Measurements from ENCODE around the gene TGFBR2.

Gene TGFBR2

DNA sequence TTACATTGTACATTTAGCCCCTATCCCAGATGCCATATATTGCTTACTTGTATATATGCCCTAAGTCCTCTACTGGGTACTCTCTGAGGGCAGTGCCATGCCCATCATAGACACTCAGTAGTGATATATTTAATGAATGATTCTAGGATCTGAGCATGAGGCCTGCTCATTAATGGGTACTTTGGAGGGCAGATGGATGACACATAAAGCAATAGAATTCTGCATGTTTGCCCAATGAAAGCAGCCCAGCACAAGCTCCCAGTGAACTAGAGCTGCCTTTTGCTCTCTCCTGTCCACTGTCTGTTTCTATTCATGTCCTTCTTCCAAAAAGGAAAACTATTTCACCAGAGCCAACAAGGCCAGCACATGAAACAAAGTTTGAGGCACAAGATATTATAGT, 63.9 kb downstream of the TGFBR2 start:
- H3K4me3 ChIP-seq (ENCODE audit: low read depth, low read length): no peak overlapping the region
- TF ChIP-seq, protein P1, sequence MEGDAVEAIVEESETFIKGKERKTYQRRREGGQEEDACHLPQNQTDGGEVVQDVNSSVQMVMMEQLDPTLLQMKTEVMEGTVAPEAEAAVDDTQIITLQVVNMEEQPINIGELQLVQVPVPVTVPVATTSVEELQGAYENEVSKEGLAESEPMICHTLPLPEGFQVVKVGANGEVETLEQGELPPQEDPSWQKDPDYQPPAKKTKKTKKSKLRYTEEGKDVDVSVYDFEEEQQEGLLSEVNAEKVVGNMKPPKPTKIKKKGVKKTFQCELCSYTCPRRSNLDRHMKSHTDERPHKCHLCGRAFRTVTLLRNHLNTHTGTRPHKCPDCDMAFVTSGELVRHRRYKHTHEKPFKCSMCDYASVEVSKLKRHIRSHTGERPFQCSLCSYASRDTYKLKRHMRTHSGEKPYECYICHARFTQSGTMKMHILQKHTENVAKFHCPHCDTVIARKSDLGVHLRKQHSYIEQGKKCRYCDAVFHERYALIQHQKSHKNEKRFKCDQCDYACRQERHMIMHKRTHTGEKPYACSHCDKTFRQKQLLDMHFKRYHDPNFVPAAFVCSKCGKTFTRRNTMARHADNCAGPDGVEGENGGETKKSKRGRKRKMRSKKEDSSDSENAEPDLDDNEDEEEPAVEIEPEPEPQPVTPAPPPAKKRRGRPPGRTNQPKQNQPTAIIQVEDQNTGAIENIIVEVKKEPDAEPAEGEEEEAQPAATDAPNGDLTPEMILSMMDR (IDR thresholded peaks at IDR 0.05; ENCODE audit: low read depth, low read length): no peak
- no peak for DNase-seq (ENCODE audit: low read depth, low spot score)
- in situ Hi-C loops (cut with HindIII; ENCODE audit: low sequenced_read_pairs): no loop called here

DNA sequence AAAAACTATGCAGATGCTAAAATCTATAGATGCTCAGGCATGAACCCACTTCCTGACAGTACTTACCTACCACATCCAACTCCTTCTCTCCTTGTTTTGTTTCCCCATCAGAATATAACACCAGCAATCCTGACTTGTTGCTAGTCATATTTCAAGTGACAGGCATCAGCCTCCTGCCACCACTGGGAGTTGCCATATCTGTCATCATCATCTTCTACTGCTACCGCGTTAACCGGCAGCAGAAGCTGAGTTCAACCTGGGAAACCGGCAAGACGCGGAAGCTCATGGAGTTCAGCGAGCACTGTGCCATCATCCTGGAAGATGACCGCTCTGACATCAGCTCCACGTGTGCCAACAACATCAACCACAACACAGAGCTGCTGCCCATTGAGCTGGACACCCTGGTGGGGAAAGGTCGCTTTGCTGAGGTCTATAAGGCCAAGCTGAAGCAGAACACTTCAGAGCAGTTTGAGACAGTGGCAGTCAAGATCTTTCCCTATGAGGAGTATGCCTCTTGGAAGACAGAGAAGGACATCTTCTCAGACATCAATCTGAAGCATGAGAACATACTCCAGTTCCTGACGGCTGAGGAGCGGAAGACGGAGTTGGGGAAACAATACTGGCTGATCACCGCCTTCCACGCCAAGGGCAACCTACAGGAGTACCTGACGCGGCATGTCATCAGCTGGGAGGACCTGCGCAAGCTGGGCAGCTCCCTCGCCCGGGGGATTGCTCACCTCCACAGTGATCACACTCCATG, 65.3 kb downstream of the TGFBR2 start:
- H3K4me3 ChIP-seq (ENCODE audit: low read depth, low read length): no peak overlapping the region
- TF ChIP-seq, protein P1 (IDR thresholded peaks at IDR 0.05; ENCODE audit: low read depth, low read length): no peak
- no peak for DNase-seq (ENCODE audit: low read depth, low spot score)

DNA sequence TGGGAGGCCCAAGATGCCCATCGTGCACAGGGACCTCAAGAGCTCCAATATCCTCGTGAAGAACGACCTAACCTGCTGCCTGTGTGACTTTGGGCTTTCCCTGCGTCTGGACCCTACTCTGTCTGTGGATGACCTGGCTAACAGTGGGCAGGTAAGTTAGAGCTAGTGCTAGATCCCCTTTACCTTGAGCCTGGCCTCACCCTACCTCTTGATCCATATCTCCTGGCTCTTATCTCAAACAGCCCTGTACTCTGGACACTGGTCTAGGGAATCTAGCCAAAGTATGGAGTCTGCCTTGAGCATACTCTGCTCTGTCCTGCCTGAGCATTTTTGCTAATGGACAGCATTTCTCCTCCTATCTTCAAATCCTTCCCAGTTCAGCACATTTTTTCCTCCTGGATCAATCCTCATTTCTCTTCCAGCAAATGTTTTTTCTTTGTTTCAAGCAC, 65.9 kb downstream of the TGFBR2 start:
- H3K4me3 ChIP-seq (ENCODE audit: low read depth, low read length): no peak overlapping the region
- no peak for DNase-seq (ENCODE audit: low read depth, low spot score)
- TF ChIP-seq, protein P1 (IDR thresholded peaks at IDR 0.05; ENCODE audit: low read depth, low read length): no peak
- in situ Hi-C loops (cut with HindIII; ENCODE audit: low sequenced_read_pairs): no loop called here

More for the DNA sequence above, 65.3 kb downstream of the TGFBR2 start:
- in situ Hi-C loops (cut with HindIII; ENCODE audit: low sequenced_read_pairs): no loop called here

DNA sequence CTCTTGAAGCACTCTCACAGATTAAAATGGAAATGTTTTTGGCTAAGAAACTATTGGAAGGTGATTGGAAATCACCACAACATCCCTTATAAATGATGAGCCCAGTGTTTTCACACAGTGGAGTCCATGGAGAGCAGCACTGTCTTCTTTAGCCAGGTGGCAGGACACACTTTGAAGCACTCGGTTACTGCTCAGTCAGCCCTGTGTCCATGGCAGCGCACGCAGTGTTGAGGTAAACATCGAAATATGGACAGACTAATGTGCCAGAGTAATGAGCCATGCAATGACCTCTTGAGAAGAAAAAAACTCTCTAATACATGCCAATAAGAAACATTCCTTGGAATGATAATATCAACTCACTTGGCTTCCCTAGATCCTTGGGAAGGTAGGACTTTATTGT, 66.6 kb downstream of the TGFBR2 start:
- no peak overlapping the region for H3K4me3 ChIP-seq (ENCODE audit: low read depth, low read length)
- DNase-seq (ENCODE audit: low read depth, low spot score): no peak
- in situ Hi-C loops (cut with HindIII; ENCODE audit: low sequenced_read_pairs): no loop called here
- TF ChIP-seq, protein P1 (IDR thresholded peaks at IDR 0.05; ENCODE audit: low read depth, low read length): no peak

DNA sequence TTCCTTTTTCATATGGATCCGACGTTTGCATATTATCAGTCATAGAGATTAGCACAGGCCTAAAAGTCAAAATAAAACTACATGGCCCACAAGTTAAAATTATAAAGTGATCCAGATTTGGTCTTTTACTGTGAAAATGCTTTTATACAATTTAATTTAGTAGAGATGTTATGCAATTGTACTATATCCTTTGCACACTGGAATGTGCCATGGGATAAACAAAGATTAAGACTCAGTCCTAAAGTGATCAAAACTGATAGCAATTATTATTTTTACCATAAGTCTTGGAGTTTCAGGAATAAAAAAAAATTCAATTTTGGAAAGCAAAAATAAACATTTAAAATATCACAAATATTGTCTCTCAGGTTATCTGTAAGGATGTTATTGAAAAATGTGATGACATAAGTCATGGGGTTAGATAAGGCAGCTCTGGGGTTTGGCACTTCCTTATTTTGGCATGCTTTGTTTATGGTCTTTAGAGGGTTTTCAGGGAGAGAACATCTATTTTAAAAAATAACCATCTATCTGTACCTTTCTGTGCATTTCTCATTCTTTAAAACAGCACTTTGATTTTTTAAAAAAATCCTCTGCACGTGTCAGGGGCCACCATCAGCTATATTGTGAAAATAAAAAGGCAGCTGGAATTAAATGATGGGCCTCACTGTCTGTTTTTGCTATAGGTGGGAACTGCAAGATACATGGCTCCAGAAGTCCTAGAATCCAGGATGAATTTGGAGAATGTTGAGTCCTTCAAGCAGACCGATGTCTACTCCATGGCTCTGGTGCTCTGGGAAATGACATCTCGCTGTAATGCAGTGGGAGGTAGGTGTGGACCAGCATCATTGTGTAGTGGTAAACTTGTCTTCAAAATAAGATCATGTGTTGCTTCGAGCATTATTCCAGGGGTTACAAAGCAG, 67.3 kb downstream of the TGFBR2 start:
- no peak for DNase-seq (ENCODE audit: low read depth, low spot score)

DNA sequence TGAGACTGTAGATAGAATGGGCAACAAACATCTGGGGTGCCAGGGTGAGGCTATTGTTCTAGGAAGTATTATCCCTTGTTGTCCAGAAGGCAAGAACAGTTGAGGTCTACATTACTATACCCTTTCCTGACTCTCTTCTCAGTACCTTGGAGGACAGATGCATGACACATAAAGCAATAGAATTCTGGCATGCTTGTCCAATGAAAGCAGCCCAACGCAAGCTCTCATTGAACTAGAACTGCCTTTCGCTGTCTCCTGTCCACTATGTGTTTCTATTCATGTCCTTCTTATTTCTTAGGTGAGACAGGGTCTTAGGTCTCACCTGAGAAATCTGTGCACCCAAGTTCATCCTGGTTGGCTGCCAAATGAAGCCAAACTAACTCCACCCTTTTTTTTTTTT, 68.6 kb downstream of the TGFBR2 start:
- no peak overlapping the region for H3K4me3 ChIP-seq (ENCODE audit: low read depth, low read length)
- no peak for DNase-seq (ENCODE audit: low read depth, low spot score)
- TF ChIP-seq, protein P1 (IDR thresholded peaks at IDR 0.05; ENCODE audit: low read depth, low read length): no peak
- in situ Hi-C loops (cut with HindIII; ENCODE audit: low sequenced_read_pairs): no loop called here

More for the DNA sequence above, 67.3 kb downstream of the TGFBR2 start:
- TF ChIP-seq, protein P1 (IDR thresholded peaks at IDR 0.05; ENCODE audit: low read depth, low read length): no peak
- no peak overlapping the region for H3K4me3 ChIP-seq (ENCODE audit: low read depth, low read length)
- in situ Hi-C loops (cut with HindIII; ENCODE audit: low sequenced_read_pairs): no loop called here

Measured in astrocyte of the spinal cord (primary cell).